ENCODE data around the gene BRCA1.
A peak's percentile ranks its signal among the peaks of the same experiment; 100 is the strongest.
"Not testable (repeated sequence)": the region's sequence is repeated elsewhere in the genome, so short reads cannot be mapped to it uniquely, and the experiment has no call there.

The BRCA1 gene

GRCh38 chr17:43000894-43001293, 124.3 kb downstream of the BRCA1 start:
- DNase-seq = not testable (repeated sequence)

GRCh38 chr17:42999003-42999525, 126.1 kb downstream of the BRCA1 start:
- DNase-seq = no peak

GRCh38 chr17:42997984-42998938, 126.9 kb downstream of the BRCA1 start, which contains the start of gene RPL27:
TSS of gene RPL27 (plus strand) at chr17:42998419. CDS start at chr17:42998751, 332 bp downstream.
- DNase-seq = peak; percentile 100

- no peak for DNase-seq
Measured at GRCh38 chr17:42997390-42997983, 127.7 kb downstream of the BRCA1 start.

All from inflammatory macrophage treated with lipopolysaccharide for 4 hours (primary cell).